HepG2 (cell line): ENCODE measurements around the gene GFER. TPM values are rescaled to one million over a fixed set of nuclear protein-coding genes. Genes with fewer than 3 reads are reported as not detected.

ENCODE experiments used
- AGO1 ChIP-seq: fragments of 200-400 bp; formaldehyde crosslinking; IDR thresholded peaks from 2 replicates; pipeline ENCODE4 v1.6.1; 2017; ENCODE audit warnings: mild to moderate bottlenecking, low read depth, low read length, moderate library complexity; ENCODE audit not compliant: poor library complexity, severe bottlenecking
- BCL6 ChIP-seq: IDR thresholded peaks from 2 replicates; pipeline ENCODE4 v1.6.1; 2016; ENCODE audit warnings: missing genetic modification reagents, missing compliant biosample characterization
- HIVEP1 ChIP-seq: sonication (generic); formaldehyde crosslinking; IDR thresholded peaks from 2 replicates; pipeline ENCODE4 v1.4.0; 2020; ENCODE audit warnings: mild to moderate bottlenecking, missing genetic modification reagents
- JUND ChIP-seq: sonication (generic); formaldehyde crosslinking; IDR thresholded peaks from 2 replicates; pipeline ENCODE4 v1.8.0; 2022; ENCODE audit warnings: mild to moderate bottlenecking, missing genetic modification reagents
- LRRFIP1 ChIP-seq: sonication (generic); formaldehyde crosslinking; conservative IDR thresholded peaks from 2 replicates; pipeline ENCODE4 v1.4.0; 2020; ENCODE audit warnings: missing genetic modification reagents
- MAF1 ChIP-seq: sonication (generic); formaldehyde crosslinking; IDR thresholded peaks from 2 replicates; pipeline ENCODE4 v1.5.0; 2020; ENCODE audit warnings: missing genetic modification reagents, borderline replicate concordance
- RCOR2 ChIP-seq: IDR thresholded peaks from 2 replicates; pipeline ENCODE4 v1.6.1; 2016; ENCODE audit warnings: missing biosample characterization, missing genetic modification reagents
- SMAD9 ChIP-seq: sonication (generic); formaldehyde crosslinking; IDR thresholded peaks from 2 replicates; pipeline ENCODE4 v1.5.1; 2020; ENCODE audit warnings: mild to moderate bottlenecking, missing genetic modification reagents
- SYNCRIP ChIP-seq: fragments of 200-400 bp; formaldehyde crosslinking; IDR thresholded peaks from 2 replicates; pipeline ENCODE4 v1.6.1; 2018; ENCODE audit warnings: mild to moderate bottlenecking, low read depth, low read length; ENCODE audit not compliant: insufficient read depth
- TRIM24 ChIP-seq: sonication (generic); formaldehyde crosslinking; IDR thresholded peaks from 2 replicates; pipeline ENCODE4 v1.8.0; 2022; ENCODE audit warnings: mild to moderate bottlenecking, missing genetic modification reagents
- ZNF234 ChIP-seq: sonication (generic); formaldehyde crosslinking; conservative IDR thresholded peaks from 2 replicates; pipeline ENCODE4 v1.5.1; 2020; ENCODE audit warnings: mild to moderate bottlenecking, missing genetic modification reagents
- ZNF292 ChIP-seq: sonication (generic); formaldehyde crosslinking; IDR thresholded peaks from 2 replicates; pipeline ENCODE4 v1.8.1; 2022; ENCODE audit warnings: mild to moderate bottlenecking, low read depth, missing genetic modification reagents, borderline replicate concordance
- ZNF383 ChIP-seq: sonication (generic); formaldehyde crosslinking; IDR thresholded peaks from 2 replicates; pipeline ENCODE4 v1.4.0; 2020; ENCODE audit warnings: missing genetic modification reagents, mild to moderate bottlenecking, borderline replicate concordance
- ZNF503 ChIP-seq: sonication (generic); formaldehyde crosslinking; IDR thresholded peaks from 2 replicates; pipeline ENCODE4 v1.4.0; 2020; ENCODE audit warnings: missing genetic modification reagents
- ZNF737 ChIP-seq: sonication (generic); formaldehyde crosslinking; IDR thresholded peaks from 2 replicates; pipeline ENCODE4 v1.5.0; 2020; ENCODE audit warnings: missing genetic modification reagents, mild to moderate bottlenecking, borderline replicate concordance
- ZNF800 ChIP-seq: sonication (generic); formaldehyde crosslinking; IDR thresholded peaks from 2 replicates; pipeline ENCODE4 v1.4.0; 2020; ENCODE audit warnings: missing genetic modification reagents
- ZNF879 ChIP-seq: sonication (generic); formaldehyde crosslinking; IDR thresholded peaks from 2 replicates; pipeline ENCODE4 v1.8.1; 2023; ENCODE audit warnings: missing genetic modification reagents
- polyA plus RNA-seq, 8 experiments: library from polyadenylated mRNA; depleted of rRNA in 3 of 8; stranded (reverse) in 7 of 8; unstranded in 1 of 8; fragments of >200 nt; fragmentation: Illumina TruSeq in 4 of 8; extraction: Trizol in 4 of 8; gene quantifications; 2 replicates each; pipeline versions ENCODE4 v1.2.1 to v1.2.3, GENCODE V29; 2011 to 2016; ENCODE audit warnings: low read depth in 4 of 8, missing spikeins in 1 of 8, mixed read lengths in 1 of 8; ENCODE audit not compliant: insufficient read depth in 1 of 8
- total RNA-seq, 5 experiments: library from RNA; depleted of rRNA; stranded (reverse); fragments of >200 nt; fragmentation: Illumina TruSeq; extraction: Trizol; gene quantifications; 2 replicates each; pipeline ENCODE4 v1.2.3, GENCODE V29; 2016; ENCODE audit warnings: low read depth in 1 of 5
- TF ChIP-seq, protein P1 (sequence below): IDR thresholded peaks from 2 replicates; pipeline ENCODE4 v1.6.1; 2016; ENCODE audit warnings: low read depth, control low read depth
- TF ChIP-seq, protein P2 (sequence below): sonication (generic); formaldehyde crosslinking; IDR thresholded peaks from 2 replicates; pipeline ENCODE4 v1.5.1; 2020; ENCODE audit warnings: missing genetic modification reagents, mild to moderate bottlenecking, borderline replicate concordance

GFER gene
- total and polyA plus RNA-seq, 2 of the 13 experiments (the other 11 are each of a cell fraction or from before 2014, with no cell fraction given): 28.6 to 71.7 TPM

GRCh38 chr16:2015117-2015946 lies 31.3 kb downstream of the GFER start (continued):
- TF ChIP-seq LRRFIP1 (CRISPR knock-in tag): no peak
- TF ChIP-seq AGO1: no peak
- TF ChIP-seq ZNF383 (CRISPR knock-in tag): no peak
- no peak for TF ChIP-seq ZNF234 (CRISPR knock-in tag)
- TF ChIP-seq ZNF292 (CRISPR knock-in tag): no peak
- TF ChIP-seq JUND (CRISPR knock-in tag): no peak
- 0 out of 2 replicates have a peak, but pooled peaks have one; percentile 32 for TF ChIP-seq RCOR2 (CRISPR knock-in tag)
- no peak for TF ChIP-seq ZNF737
- TF ChIP-seq, protein P1, sequence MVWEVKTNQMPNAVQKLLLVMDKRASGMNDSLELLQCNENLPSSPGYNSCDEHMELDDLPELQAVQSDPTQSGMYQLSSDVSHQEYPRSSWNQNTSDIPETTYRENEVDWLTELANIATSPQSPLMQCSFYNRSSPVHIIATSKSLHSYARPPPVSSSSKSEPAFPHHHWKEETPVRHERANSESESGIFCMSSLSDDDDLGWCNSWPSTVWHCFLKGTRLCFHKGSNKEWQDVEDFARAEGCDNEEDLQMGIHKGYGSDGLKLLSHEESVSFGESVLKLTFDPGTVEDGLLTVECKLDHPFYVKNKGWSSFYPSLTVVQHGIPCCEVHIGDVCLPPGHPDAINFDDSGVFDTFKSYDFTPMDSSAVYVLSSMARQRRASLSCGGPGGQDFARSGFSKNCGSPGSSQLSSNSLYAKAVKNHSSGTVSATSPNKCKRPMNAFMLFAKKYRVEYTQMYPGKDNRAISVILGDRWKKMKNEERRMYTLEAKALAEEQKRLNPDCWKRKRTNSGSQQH (CRISPR knock-in tag): no peak
- no peak for TF ChIP-seq ZNF503 (CRISPR knock-in tag)
- TF ChIP-seq, protein P2, sequence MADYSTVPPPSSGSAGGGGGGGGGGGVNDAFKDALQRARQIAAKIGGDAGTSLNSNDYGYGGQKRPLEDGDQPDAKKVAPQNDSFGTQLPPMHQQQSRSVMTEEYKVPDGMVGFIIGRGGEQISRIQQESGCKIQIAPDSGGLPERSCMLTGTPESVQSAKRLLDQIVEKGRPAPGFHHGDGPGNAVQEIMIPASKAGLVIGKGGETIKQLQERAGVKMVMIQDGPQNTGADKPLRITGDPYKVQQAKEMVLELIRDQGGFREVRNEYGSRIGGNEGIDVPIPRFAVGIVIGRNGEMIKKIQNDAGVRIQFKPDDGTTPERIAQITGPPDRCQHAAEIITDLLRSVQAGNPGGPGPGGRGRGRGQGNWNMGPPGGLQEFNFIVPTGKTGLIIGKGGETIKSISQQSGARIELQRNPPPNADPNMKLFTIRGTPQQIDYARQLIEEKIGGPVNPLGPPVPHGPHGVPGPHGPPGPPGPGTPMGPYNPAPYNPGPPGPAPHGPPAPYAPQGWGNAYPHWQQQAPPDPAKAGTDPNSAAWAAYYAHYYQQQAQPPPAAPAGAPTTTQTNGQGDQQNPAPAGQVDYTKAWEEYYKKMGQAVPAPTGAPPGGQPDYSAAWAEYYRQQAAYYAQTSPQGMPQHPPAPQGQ (CRISPR knock-in tag): no peak
- no peak for TF ChIP-seq TRIM24 (CRISPR knock-in tag)
- TF ChIP-seq ZNF879 (CRISPR knock-in tag): no peak
- no peak for TF ChIP-seq SYNCRIP
- no peak for TF ChIP-seq MAF1 (CRISPR knock-in tag)
- TF ChIP-seq HIVEP1: no peak
- no peak for TF ChIP-seq SMAD9
- no peak; the same call in none of the 2 replicates for TF ChIP-seq BCL6 (CRISPR knock-in tag)
- 0 out of 2 replicates have a peak, but pooled peaks have one; percentile 53 for TF ChIP-seq ZNF800 (CRISPR knock-in tag)
